NCI-H2081 (cell line): ENCODE measurements around the gene EPB41L3.
A peak's percentile ranks its signal among the peaks of the same experiment; 100 is the strongest.
"Not testable (repeated sequence)": the region's sequence is repeated elsewhere in the genome, so short reads cannot be mapped to it uniquely, and the experiment has no call there.

Experiments
- DNase-seq, 2 experiments: peaks; one replicate each; lab custom pipeline; 2025; lab: John Stamatoyannopoulos, UW

EPB41L3 gene

GRCh38 chr18:5530629-5531178, 13.1 kb downstream of the EPB41L3 start:
- DNase-seq, result no peak

GRCh38 chr18:5529471-5529870, 14.3 kb downstream of the EPB41L3 start:
- DNase-seq, result no peak

- no peak for DNase-seq
Observed at GRCh38 chr18:5527603-5528002, 16.2 kb downstream of the EPB41L3 start.

- DNase-seq, result no peak
Observed at GRCh38 chr18:5524660-5525059, 19.1 kb downstream of the EPB41L3 start.

- peak in 1 of 2 experiments; percentile 15 for DNase-seq
Observed at GRCh38 chr18:5521000-5521399, 22.8 kb downstream of the EPB41L3 start.

GRCh38 chr18:5520464-5520863, 23.3 kb downstream of the EPB41L3 start:
- no peak for DNase-seq

GRCh38 chr18:5519448-5520298, 24.1 kb downstream of the EPB41L3 start:
- no peak for DNase-seq

- no peak for DNase-seq
Observed at GRCh38 chr18:5518899-5519371, 24.9 kb downstream of the EPB41L3 start.

GRCh38 chr18:5518179-5518770, 25.5 kb downstream of the EPB41L3 start:
- DNase-seq, result no peak

GRCh38 chr18:5516841-5517240, 27.0 kb downstream of the EPB41L3 start:
- DNase-seq, result no peak

GRCh38 chr18:5515011-5515784, 28.6 kb downstream of the EPB41L3 start:
- DNase-seq, result peak in 1 of 2 experiments; percentile 33

GRCh38 chr18:5513947-5514346, 29.9 kb downstream of the EPB41L3 start:
- DNase-seq, result no peak

GRCh38 chr18:5512176-5512575, 31.6 kb downstream of the EPB41L3 start:
- no peak for DNase-seq

- DNase-seq, result not testable (repeated sequence)
Observed at GRCh38 chr18:5511541-5511940, 32.3 kb downstream of the EPB41L3 start.

GRCh38 chr18:5510135-5510846, 33.5 kb downstream of the EPB41L3 start:
- DNase-seq, result no peak

- DNase-seq, result no peak
Observed at GRCh38 chr18:5508821-5509220, 35.0 kb downstream of the EPB41L3 start.

- no peak for DNase-seq
Observed at GRCh38 chr18:5507756-5508155, 36.0 kb downstream of the EPB41L3 start.

- no peak for DNase-seq
Observed at GRCh38 chr18:5506174-5506573, 37.6 kb downstream of the EPB41L3 start.

GRCh38 chr18:5503740-5504139, 40.1 kb downstream of the EPB41L3 start:
- no peak for DNase-seq

- DNase-seq, result no peak
Observed at GRCh38 chr18:5500158-5500939, 43.4 kb downstream of the EPB41L3 start.

- DNase-seq, result no peak
Observed at GRCh38 chr18:5498452-5498851, 45.3 kb downstream of the EPB41L3 start.
